GM23248 (cell line): ENCODE results near the gene MSH3.

Source experiments
- EZH2 ChIP-seq: fragments of 200-600 bp; sonication (generic); IDR thresholded peaks from 2 replicates; pipeline ENCODE4 v1.6.1; 2018; ENCODE audit warnings: antibody characterized with exemption, mild to moderate bottlenecking; ENCODE audit not compliant: insufficient read depth, poor library complexity, severe bottlenecking
- EZH2phosphoT487 ChIP-seq: fragments of 200-600 bp; sonication (generic); IDR thresholded peaks from 2 replicates; pipeline ENCODE4 v1.6.1; 2018; ENCODE audit warnings: antibody characterized with exemption, moderate library complexity, mild to moderate bottlenecking, low read depth; ENCODE audit not compliant: insufficient read depth

DNA sequence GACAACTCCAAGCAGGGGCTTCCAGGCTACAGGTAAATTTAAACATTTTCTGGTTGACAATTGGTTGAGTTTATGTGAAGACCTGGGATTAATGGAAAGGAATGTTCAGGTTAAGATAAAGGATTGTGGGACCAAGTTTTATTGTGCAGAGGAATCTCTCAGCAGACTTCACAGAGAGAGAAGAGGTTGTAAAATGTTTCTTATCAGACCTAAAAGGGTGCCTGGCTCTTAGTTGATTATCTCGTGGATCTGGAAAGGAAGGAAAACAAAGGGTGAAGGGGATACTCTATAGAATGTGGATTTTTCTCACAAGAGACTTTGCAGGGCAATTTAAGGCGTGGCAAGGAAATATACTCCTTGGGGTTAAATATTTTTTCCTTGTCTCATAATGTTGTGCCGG is 209.3 kb downstream of the MSH3 start:
- TF ChIP-seq EZH2phosphoT487 (no peak), EZH2 (no peak)
